GM04503 (cell line): ENCODE measurements around the gene GNAO1.
A peak's percentile ranks its signal among the peaks of the same experiment; 100 is the strongest.
"Not testable (repeated sequence)": the region's sequence is repeated elsewhere in the genome, so short reads cannot be mapped to it uniquely, and the experiment has no call there.

Experiments used
- DNase-seq: peaks from one replicate; pipeline ENCODE4 v3.0.0-alpha.2; 2012; ENCODE audit warnings: low read depth

Gene GNAO1

GRCh38 chr16:56366945-56367344 lies 175.7 kb downstream of the GNAO1 start:
- no peak for DNase-seq

- DNase-seq, result no peak
Measured at GRCh38 chr16:56367764-56368163, 176.5 kb downstream of the GNAO1 start.

DNA sequence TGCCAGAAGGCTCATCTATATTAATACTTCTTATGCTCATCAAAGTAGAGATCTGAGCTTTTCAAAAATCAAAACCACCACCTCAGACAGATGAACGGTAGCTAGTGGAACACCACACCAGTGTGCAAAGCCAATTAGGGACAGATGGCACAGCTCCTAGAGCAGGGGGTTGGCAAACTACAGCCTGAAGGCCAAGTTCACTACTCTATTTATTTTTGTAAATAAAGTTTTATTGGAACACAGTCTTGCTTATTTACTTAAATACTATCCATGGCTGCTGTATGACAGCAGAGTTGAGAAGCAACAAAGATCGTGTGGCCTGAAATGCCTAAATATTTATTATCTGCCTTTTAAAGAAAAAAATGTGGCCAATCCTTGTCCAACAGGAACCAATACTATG lies 177.3 kb downstream of the GNAO1 start:
- no peak for DNase-seq

DNA sequence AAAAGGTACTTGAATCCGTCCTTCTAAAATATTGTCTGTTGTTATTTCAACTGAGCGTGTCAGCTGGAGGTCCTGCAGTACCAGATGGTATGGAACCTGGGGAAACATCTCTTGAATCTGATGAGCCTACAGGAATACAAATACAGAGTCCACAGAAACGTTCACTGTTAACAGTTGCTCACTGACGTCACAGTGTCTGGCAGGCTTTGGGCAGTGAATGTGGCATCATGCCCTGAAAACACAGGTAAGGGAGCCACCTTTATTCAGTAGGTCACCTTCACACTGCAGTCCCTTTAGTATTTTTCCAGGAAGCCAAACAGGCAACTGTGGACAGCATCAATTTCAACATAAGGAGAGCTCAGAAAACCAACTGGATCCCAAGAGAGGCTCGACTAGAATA lies 177.9 kb downstream of the GNAO1 start:
- DNase-seq, result no peak

DNA sequence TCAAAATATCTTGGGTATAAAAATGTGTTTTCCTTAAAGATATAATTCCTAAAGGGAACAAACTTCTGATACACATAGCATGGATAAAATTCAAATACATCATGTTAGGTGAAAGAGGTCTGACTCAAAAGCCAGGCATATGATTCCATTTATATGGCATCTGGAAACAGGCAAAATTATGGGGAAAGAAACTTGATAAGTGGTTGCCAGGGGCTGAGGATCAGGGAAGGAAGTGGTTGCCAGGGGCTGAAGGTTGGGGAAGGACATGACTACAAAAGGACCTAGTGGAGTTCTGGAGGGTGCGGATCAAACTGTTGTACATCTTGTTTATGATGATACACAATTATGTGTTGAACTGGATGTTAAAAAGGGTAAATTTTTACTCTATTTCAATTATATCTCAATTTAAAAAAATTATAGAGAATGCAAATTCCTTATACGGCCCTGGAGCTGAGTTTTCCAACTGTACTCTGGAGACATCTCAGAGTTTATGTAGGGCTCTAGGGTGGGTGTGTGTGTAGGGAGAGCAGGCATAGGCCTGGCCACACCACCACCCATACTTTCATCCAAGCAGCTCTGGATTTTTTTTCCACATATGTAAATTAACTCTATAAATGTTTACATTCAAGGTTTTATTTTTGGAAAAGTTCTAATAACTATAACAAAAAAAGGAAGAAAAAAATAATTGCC lies 179.0 kb downstream of the GNAO1 start:
- no peak for DNase-seq

GRCh38 chr16:56370875-56371659 lies 179.8 kb downstream of the GNAO1 start:
- no peak for DNase-seq

DNA sequence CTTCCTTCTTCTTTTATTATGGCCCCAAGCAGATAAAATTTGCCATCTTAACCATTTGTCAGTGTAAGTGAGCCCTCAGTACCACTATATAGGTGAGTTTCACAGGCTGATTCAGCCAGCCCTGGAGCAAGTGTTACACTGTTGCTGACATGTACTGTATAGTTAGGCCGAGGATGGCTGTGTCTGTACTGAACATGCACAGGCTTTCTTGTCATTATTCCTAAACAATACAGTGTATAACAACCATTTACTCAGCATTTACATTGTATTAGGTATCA lies 180.3 kb downstream of the GNAO1 start:
- no peak for DNase-seq

- DNase-seq, result no peak
Measured at GRCh38 chr16:56372013-56372634, 180.8 kb downstream of the GNAO1 start.

DNA sequence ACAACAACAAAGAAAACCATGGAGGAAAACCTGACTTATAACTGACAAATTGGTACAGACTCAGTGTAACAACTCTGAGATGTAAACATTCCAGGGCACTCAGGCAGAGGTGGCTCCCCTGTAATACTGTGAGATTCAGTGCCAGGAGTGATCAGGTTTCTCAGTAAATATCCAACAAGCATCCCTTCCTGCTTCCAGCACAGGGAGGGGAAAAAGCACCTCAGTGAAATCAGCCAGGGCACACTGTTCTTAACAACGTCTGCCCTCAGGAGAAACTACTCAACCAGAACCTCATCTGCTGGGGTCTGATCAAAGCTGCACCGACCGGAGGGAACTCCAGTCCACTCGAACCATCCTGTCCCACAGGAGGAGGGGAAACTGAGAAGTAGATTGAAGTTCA lies 181.7 kb downstream of the GNAO1 start:
- DNase-seq, result no peak

GRCh38 chr16:56375792-56376191 lies 184.5 kb downstream of the GNAO1 start:
- not testable (repeated sequence) for DNase-seq

GRCh38 chr16:56379044-56379443 lies 187.8 kb downstream of the GNAO1 start:
- DNase-seq, result not testable (repeated sequence)

GRCh38 chr16:56380778-56381485 lies 189.6 kb downstream of the GNAO1 start:
- DNase-seq, result not testable (repeated sequence)

- DNase-seq, result no peak
Measured at GRCh38 chr16:56382459-56382858, 191.2 kb downstream of the GNAO1 start.

DNA sequence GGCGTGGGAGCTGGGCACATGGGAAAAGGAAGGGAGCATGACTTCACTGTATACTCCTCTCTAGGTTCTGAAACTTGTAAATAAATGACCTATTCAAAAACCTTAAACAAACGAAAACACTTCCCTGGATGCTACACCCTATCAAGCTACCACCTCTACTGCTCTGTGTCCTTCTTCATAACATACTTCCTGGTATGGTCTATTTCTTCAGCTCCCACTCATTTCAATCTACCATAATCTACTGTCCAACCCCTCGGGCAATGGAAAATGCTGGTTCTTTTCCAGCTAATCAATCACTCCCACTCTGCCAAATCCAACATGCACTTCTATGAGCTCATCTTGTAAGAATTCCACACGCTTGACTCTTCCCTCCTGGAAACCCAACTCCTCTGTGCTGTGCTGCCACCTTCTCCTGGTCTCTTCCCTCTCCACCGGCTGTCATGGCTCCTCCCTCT lies 191.6 kb downstream of the GNAO1 start:
- no peak for DNase-seq

DNA sequence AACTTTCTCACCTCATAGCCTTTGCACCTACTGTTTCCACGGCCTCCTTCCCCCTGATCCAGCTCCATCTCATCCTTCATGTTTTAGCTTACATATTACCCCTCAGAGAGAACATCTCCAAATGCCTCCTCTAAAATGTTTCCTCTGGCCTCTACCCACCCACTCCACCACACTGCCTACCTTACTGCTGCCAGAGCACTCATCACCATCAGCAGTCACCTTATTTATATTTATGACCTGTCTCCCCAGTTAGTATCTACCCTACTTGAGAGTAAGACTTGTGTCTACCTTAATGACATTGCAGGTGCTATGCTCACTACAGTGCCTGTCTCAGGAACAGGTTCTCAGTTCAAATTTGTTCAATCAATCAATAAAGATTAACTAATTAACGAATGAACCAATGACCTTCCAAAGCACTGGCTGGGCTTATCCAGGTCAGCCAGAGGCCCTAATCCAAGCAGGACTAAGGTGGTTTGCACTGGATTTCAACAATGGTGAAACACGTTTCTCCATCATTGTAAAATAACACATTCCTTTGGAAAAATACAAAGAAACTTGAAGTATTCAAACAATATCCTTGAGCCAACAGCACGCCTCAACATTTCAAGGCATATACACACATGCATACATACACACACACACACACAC lies 192.9 kb downstream of the GNAO1 start:
- no peak for DNase-seq

DNA sequence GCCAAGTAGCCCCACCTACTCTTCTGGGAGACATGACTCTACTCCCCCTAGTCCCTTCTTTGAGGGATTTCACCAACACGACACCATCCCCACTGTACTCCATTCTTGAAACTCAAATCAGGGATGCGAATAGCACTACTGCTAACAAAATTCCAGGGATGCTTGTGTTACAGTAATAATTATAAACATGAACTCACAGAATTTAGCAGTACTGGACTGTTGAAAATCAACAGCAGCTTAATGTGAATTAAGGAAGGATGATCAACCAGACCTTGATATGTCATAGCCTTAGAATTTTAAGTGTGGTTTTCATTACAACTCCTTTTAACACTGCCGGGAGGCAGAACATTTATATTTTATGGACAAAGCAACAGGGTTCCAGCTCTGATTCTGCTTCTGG lies 196.1 kb downstream of the GNAO1 start:
- no peak for DNase-seq

DNA sequence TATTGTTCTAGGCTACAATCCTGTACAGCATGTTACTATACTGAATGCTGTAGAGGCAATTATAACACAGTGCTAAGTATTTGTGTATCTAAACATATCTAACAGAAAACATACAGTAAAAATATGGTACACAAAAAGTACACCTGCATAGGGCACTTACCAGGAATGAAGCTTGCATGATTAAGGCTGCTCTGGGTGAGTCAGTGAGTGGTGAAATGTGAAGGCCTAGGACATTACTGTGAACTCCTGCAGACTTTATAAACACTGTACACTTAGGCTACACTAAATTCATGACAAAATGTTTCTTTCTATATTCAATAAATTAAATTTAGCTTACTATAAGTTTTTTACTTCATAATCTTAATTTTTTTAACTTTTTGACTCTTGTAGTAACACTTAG lies 196.9 kb downstream of the GNAO1 start:
- no peak for DNase-seq

- peak; percentile 98 for DNase-seq
Measured at GRCh38 chr16:56389554-56389953, 198.3 kb downstream of the GNAO1 start.

DNA sequence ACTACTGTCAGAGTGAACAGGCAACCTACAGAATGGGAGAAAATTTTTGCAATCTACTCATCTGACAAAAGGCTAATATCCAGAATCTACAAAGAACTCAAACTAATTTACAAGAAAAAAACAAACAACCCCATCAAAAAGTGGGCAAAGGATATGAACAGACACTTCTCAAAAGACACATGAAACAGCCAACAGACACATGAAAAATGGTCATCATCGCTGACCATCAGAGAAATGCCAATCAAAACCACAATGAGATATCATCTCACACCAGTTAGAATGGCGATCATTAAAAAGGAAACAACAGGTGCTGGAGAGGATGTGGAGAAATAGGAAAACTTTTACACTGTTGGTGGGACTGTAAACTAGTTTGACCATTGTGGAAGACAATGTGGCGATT lies 205.4 kb downstream of the GNAO1 start:
- not testable (repeated sequence) for DNase-seq

GRCh38 chr16:56399047-56399446 lies 207.8 kb downstream of the GNAO1 start:
- DNase-seq, result no peak

GRCh38 chr16:56399486-56399885 lies 208.2 kb downstream of the GNAO1 start:
- no peak for DNase-seq

- no peak for DNase-seq
Measured at GRCh38 chr16:56400458-56400857, 209.2 kb downstream of the GNAO1 start.
